Transverse colon (tissue), 4 donors: ENCODE measurements around the gene TMCO5A. TPM values are rescaled to one million over a fixed set of nuclear protein-coding genes. Genes with fewer than 3 reads are reported as not detected.

Source experiments
- DNase-seq: peaks from one replicate; pipeline ENCODE4 v3.0.0-alpha.2; 2019
- H3K27ac ChIP-seq, 4 donors: fragments of 200-600 bp; sonication (generic); 2 replicates each; pipeline ENCODE4 v1.5.1; 2016 to 2018; ENCODE audit warnings: inconsistent platforms in 4 of 4
- H3K27me3 ChIP-seq: fragments of 200-600 bp; sonication (generic); 2 replicates; pipeline ENCODE4 v1.5.1; 2017; ENCODE audit warnings: inconsistent platforms
- H3K36me3 ChIP-seq, 4 donors: fragments of 200-600 bp; sonication (generic); 2 replicates each; pipeline ENCODE4 v1.5.1; 2017 to 2019; ENCODE audit warnings: inconsistent platforms in 4 of 4
- H3K4me1 ChIP-seq, 4 donors: fragments of 200-600 bp; sonication (generic); 2 replicates each; pipeline ENCODE4 v1.5.1; 2017 to 2020; ENCODE audit warnings: inconsistent platforms in 4 of 4
- H3K4me3 ChIP-seq, 4 donors: fragments of 200-600 bp; sonication (generic); 1 replicate in 1 of 4; 2 replicates in 3 of 4; pipeline versions ENCODE4 v1.5.1 to v1.6.1; 2017 to 2019; ENCODE audit warnings: inconsistent platforms in 4 of 4
- H3K9me3 ChIP-seq, 2 donors: fragments of 200-600 bp; sonication (generic); 2 replicates each; pipeline ENCODE4 v1.5.1; 2017 to 2019; ENCODE audit warnings: inconsistent platforms in 2 of 2
- EP300 ChIP-seq: sonication (generic); formaldehyde crosslinking; IDR thresholded peaks from one replicate; pipeline ENCODE4 v1.6.1; 2017; ENCODE audit warnings: antibody characterized with exemption, low read depth
- POLR2A ChIP-seq: fragments of 450-650 bp; IDR thresholded peaks from one replicate; pipeline ENCODE4 v1.6.1; 2016; ENCODE audit warnings: antibody characterized with exemption, mild to moderate bottlenecking, moderate library complexity
- POLR2AphosphoS5 ChIP-seq, 3 donors: sonication (generic); formaldehyde crosslinking; IDR thresholded peaks; one replicate each; pipeline ENCODE4 v1.6.1; 2016; ENCODE audit warnings: antibody characterized with exemption in 3 of 3
- whole genome bisulfite sequencing, 2 donors: methylation state at CpG; one replicate each; pipeline ENCODE4 v1.1.5; 2018; ENCODE audit warnings: low coverage in 1 of 2; 5-methylcytosine and 5-hydroxymethylcytosine counted together
- in situ Hi-C, 4 donors: fragments of 200-750 bp; cut with MboI; loops; one replicate each; pipeline versions ENCODE4 v1.15.0 to v1.15.1; 2017; ENCODE audit warnings: low sequenced_read_pairs in 3 of 4, low pct_ligation_motif_present in 1 of 4, low pct_unique_long_range_greater_than_20kb in 1 of 4
- intact Hi-C: fragments of 100-400 bp; cut with DNase I; formaldehyde crosslinking; loops from one replicate; pipeline ENCODE4 v1.15.1; 2023; ENCODE audit warnings: low total_unique reads
- total RNA-seq, 4 donors: library from RNA; depleted of rRNA; stranded (reverse); fragments of >200 nt; gene quantifications; one replicate each; pipeline ENCODE4 v1.1.0, GENCODE V29; 2016
- TF ChIP-seq, protein P1 (sequence below), 5 experiments: fragments of 200-600 bp in 3 of 5; fragments of 450-650 bp in 2 of 5; sonication (generic) in 3 of 5; IDR thresholded peaks; 1 replicate in 2 of 5; 2 replicates in 3 of 5; pipeline ENCODE4 v1.5.1; 2016 to 2017; ENCODE audit warnings: antibody characterized with exemption in 5 of 5, inconsistent platforms in 3 of 5, mild to moderate bottlenecking in 2 of 5, moderate library complexity in 1 of 5

Gene TMCO5A
- total RNA-seq, 4 donors from 2014 or later, result 0.14 TPM; not detected in 3

DNA sequence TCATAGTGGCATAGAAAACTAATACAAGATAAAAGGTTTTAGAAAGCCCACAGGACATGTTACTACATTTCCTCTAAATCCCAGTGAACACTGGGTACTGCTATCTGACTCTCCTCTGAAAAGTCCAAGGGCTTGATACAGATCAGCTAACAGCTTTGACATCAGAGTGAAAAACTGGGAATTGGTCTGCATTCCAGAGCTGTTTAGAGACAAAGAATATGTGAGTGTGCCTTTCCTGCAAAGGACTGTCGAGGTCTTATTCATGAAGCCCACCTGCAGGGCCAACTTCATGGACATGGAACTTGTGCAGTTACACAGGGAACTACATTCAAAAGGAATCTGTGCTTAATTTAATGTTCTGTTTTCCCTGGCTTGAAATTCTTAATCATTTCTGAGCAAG, 5.2 kb upstream of the TMCO5A start:
- H3K4me1 ChIP-seq, result no peaks in the 10 kb centered on the region
- intact Hi-C loops (no loop called here), in situ Hi-C loops (no loop called here)
- H3K36me3 ChIP-seq, result no peaks in the 10 kb centered on the region
- 0% methylated on average over 1 of the region's 1 CpG; no CpG with 5 or more reads in 1 of the 2 donors for WGBS, 2 donors
- no peak for DNase-seq
- TF ChIP-seq POLR2AphosphoS5 (IDR thresholded peaks at IDR 0.05) (no peak), EP300 (no peak), POLR2A (no peak)
- TF ChIP-seq, protein P1, sequence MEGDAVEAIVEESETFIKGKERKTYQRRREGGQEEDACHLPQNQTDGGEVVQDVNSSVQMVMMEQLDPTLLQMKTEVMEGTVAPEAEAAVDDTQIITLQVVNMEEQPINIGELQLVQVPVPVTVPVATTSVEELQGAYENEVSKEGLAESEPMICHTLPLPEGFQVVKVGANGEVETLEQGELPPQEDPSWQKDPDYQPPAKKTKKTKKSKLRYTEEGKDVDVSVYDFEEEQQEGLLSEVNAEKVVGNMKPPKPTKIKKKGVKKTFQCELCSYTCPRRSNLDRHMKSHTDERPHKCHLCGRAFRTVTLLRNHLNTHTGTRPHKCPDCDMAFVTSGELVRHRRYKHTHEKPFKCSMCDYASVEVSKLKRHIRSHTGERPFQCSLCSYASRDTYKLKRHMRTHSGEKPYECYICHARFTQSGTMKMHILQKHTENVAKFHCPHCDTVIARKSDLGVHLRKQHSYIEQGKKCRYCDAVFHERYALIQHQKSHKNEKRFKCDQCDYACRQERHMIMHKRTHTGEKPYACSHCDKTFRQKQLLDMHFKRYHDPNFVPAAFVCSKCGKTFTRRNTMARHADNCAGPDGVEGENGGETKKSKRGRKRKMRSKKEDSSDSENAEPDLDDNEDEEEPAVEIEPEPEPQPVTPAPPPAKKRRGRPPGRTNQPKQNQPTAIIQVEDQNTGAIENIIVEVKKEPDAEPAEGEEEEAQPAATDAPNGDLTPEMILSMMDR (IDR thresholded peaks at IDR 0.05), result no peak
- no peaks in the 10 kb centered on the region for H3K9me3 ChIP-seq
- H3K27ac ChIP-seq, result no peak overlapping the region
- H3K27me3 ChIP-seq, result no peaks in the 10 kb centered on the region
- no peak overlapping the region for H3K4me3 ChIP-seq

- H3K27me3 ChIP-seq, result no peaks in the 10 kb centered on the region
- TF ChIP-seq POLR2A, result no peak
- TF ChIP-seq, protein P1 (IDR thresholded peaks at IDR 0.05), result no peak
- no peak for TF ChIP-seq POLR2AphosphoS5 (IDR thresholded peaks at IDR 0.05)
- no peak for TF ChIP-seq EP300
- H3K4me1 ChIP-seq, result no peaks in the 10 kb centered on the region
- intact Hi-C loops (no loop called here), in situ Hi-C loops (no loop called here)
- H3K9me3 ChIP-seq, result no peaks in the 10 kb centered on the region
- DNase-seq, result no peak
- H3K36me3 ChIP-seq, result no peaks in the 10 kb centered on the region
- no peak overlapping the region for H3K4me3 ChIP-seq
- H3K27ac ChIP-seq, result no peak overlapping the region
These were observed 3.1 kb upstream of the TMCO5A start for GRCh38 chr15:37931321-37931720.

DNA sequence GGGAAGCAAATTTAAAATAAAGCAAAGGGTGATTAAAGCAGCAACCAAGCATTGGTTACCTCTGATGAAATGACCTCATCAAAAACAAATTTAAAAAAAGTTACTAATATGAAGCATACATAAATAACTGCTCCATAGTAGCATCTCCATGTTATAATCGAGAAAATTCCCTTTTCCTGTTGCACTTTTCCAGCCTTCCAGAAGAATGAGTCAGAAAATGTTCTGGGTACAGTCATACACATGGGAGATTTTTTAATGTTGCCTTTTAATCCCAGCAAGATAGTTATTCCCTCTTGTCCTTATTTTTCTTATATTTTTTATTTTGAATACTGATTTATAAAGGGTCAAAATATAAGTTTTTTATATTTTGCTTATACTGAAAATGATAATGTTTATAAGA, 2.6 kb upstream of the TMCO5A start:
- Histone ChIP-seq H3K9me3 (no peaks in the 10 kb centered on the region), H3K4me1 (no peaks in the 10 kb centered on the region), H3K27ac (no peak overlapping the region), H3K27me3 (no peaks in the 10 kb centered on the region), H3K36me3 (no peaks in the 10 kb centered on the region), H3K4me3 (no peak overlapping the region)
- in situ Hi-C loops (no loop called here), intact Hi-C loops (no loop called here)
- WGBS, 2 donors, result 45 to 53% methylated on average over 1 of the region's 1 CpG
- no peak for TF ChIP-seq EP300
- TF ChIP-seq POLR2A, result no peak
- TF ChIP-seq, protein P1 (IDR thresholded peaks at IDR 0.05), result no peak
- no peak for TF ChIP-seq POLR2AphosphoS5 (IDR thresholded peaks at IDR 0.05)
- DNase-seq, result no peak

DNA sequence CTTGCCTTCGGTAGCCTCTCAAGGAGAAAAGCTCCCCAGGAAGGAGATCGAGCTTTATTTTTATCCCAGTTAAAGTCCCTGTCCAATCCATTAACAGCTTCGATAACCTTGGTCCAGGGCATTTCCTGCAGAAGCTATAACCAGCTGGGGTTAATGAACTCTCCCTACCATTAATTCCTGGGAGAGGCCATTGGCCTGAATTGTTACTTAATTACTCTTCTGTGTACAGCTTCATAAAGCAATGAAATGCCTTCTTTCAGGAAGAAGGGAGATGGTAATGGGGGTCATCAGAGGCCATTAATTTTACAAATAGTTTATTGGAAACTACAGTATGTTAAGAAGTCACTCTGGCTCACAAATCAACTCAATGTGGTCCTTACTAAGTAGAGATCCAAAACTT, 1.9 kb upstream of the TMCO5A start:
- Histone ChIP-seq H3K36me3 (no peaks in the 10 kb centered on the region), H3K27ac (no peak overlapping the region), H3K4me1 (no peaks in the 10 kb centered on the region), H3K4me3 (no peak overlapping the region), H3K27me3 (no peaks in the 10 kb centered on the region), H3K9me3 (no peaks in the 10 kb centered on the region)
- no peak for DNase-seq
- intact Hi-C loops, result no loop called here
- 83 to 84% methylated on average over 1 to 3 of the region's 3 CpGs for WGBS, 2 donors
- TF ChIP-seq POLR2AphosphoS5 (IDR thresholded peaks at IDR 0.05) (no peak), EP300 (no peak), POLR2A (no peak)
- TF ChIP-seq, protein P1 (IDR thresholded peaks at IDR 0.05), result no peak
- in situ Hi-C loops, result no loop called here
